ENCODE measurements around the gene ASPSCR1.

Gene ASPSCR1

GRCh38 chr17:81976332-81977210 is 858 bp upstream of the ASPSCR1 start:
- Histone ChIP-seq H3K4me3 (ENCODE audit: low read length in 2 of 2) (peak overlapping the region; percentile 79 to 88), H3K27ac (replicated peaks; ENCODE audit: low read length) (no peak overlapping the region), H2AK5ac (ENCODE audit: low read depth, low read length) (peak overlapping the region; percentile 99), H3K9ac (ENCODE audit: low read depth, low read length, poor library complexity) (peak overlapping the region; percentile 94), H3K79me1 (ENCODE audit: low read depth, low read length) (peaks cover 2% of the 10 kb centered on the region), H3K18ac (ENCODE audit: low read length) (peak overlapping the region; percentile 88), H4K91ac (ENCODE audit: low read depth, low read length, poor library complexity) (no peak overlapping the region), H3K23ac (ENCODE audit: low read depth, low read length, poor library complexity) (peak overlapping the region; percentile 98), H2BK12ac (ENCODE audit: low read length) (peak overlapping the region; percentile 73), H3K27me3 (ENCODE audit: control insufficient read depth in 3 of 3, insufficient read depth in 3 of 3, low read depth in 1 of 3, low read length in 3 of 3) (peaks cover 0 to 14% (median 0%) of the 10 kb centered on the region in 3 experiments), H2BK120ac (ENCODE audit: low read depth, low read length) (peak overlapping the region; percentile 72), H2BK5ac (ENCODE audit: low read length) (peak overlapping the region; percentile 95), H3K36me3 (replicated peaks in 1 of 2; ENCODE audit: control insufficient read depth in 2 of 2, insufficient read depth in 2 of 2, low read length in 2 of 2) (peaks cover 2 to 22% of the 10 kb centered on the region in 2 donors), H2AFZ (ENCODE audit: low read length) (peak overlapping the region; percentile 99), H3K9me3 (replicated peaks in 1 of 2; ENCODE audit: control insufficient read depth in 2 of 2, insufficient read depth in 1 of 2, low read depth in 1 of 2, low read length in 2 of 2) (peaks cover 3 to 10% of the 10 kb centered on the region in 2 donors), H2BK15ac (ENCODE audit: low read length) (peak overlapping the region; percentile 92), H3K4me1 (ENCODE audit: control insufficient read depth in 2 of 2, insufficient read depth in 1 of 2, low read depth in 1 of 2, low read length in 2 of 2) (peaks cover 8% of the 10 kb centered on the region in 2 donors), H4K8ac (ENCODE audit: low read depth, low read length) (peak overlapping the region; percentile 96), H3K4me2 (ENCODE audit: insufficient read depth, low read length, poor library complexity, severe bottlenecking) (peak overlapping the region; percentile 93), H3K4ac (ENCODE audit: low read length) (peak overlapping the region; percentile 93), H3K14ac (ENCODE audit: low read length) (peak overlapping the region; percentile 99)
- no CpG with 5 or more reads among the region's 30 CpGs for WGBS, 2 donors (ENCODE audit: extremely low coverage in 2 of 2, insufficient read length in 2 of 2, insufficient replicate concordance in 1 of 2)
- no peak for DNase-seq (ENCODE audit: low spot score)

DNA sequence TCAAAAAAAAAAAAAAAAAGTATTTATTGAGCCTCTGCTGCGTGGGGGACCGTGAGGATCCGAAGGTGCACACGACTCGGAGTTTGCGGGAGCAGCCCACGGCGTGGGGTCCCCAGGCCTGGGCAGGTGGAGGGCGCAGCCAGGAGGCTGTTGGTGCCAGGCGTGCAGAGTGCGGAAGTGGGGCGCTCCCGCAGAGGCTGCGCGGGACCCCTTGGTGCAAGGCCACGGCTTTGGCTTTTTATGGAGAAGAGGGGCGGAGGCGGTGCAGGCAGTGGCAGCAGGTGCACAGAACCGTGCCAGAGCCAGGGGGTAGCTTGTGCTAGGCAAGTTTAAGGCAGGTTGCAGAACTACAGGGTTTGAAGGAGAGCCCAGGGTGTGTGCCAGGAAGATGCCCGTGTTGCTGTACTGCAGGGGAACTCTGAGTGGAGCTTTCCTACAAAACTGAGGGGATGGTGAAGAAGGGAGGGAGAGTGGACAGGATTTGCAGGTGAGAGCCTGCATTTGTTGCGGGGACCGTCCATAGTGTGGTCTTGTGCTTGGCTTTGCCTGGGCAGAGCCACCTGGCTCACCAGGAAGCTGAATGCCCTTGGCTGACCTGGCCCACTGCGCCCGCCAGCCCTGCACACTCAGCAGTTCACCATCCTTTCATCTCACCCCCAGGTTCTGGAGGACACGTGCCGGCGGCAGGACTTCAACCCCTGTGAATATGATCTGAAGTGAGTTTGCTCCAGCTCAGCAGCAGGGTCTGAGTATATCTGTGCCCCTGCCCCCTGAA is 1.3 kb downstream of the ASPSCR1 start:
- H3K9me3 ChIP-seq (replicated peaks in 1 of 2; ENCODE audit: control insufficient read depth in 2 of 2, insufficient read depth in 1 of 2, low read depth in 1 of 2, low read length in 2 of 2), result peaks cover 0 to under 1% of the 10 kb centered on the region in 2 donors
- H3K4me3 ChIP-seq (ENCODE audit: low read length in 2 of 2), result peak overlapping the region; percentile 55 to 88
- H2BK5ac ChIP-seq (ENCODE audit: low read length), result no peak overlapping the region
- H3K23ac ChIP-seq (ENCODE audit: low read depth, low read length, poor library complexity), result no peak overlapping the region
- H3K4ac ChIP-seq (ENCODE audit: low read length), result no peak overlapping the region
- no peak for DNase-seq (ENCODE audit: low spot score)
- no CpG with 5 or more reads among the region's 27 CpGs for WGBS, 2 donors (ENCODE audit: extremely low coverage in 2 of 2, insufficient read length in 2 of 2, insufficient replicate concordance in 1 of 2)
- H3K4me1 ChIP-seq (ENCODE audit: control insufficient read depth in 2 of 2, insufficient read depth in 1 of 2, low read depth in 1 of 2, low read length in 2 of 2), result peaks cover 8% of the 10 kb centered on the region in 2 donors
- H2BK12ac ChIP-seq (ENCODE audit: low read length), result no peak overlapping the region
- peak overlapping the region; percentile 44 for H4K8ac ChIP-seq (ENCODE audit: low read depth, low read length)
- no peak overlapping the region for H2AFZ ChIP-seq (ENCODE audit: low read length)
- H3K4me2 ChIP-seq (ENCODE audit: insufficient read depth, low read length, poor library complexity, severe bottlenecking), result no peak overlapping the region
- peak overlapping the region; percentile 93 for H2AK5ac ChIP-seq (ENCODE audit: low read depth, low read length)
- no peak overlapping the region for H2BK120ac ChIP-seq (ENCODE audit: low read depth, low read length)
- H3K9ac ChIP-seq (ENCODE audit: low read depth, low read length, poor library complexity), result no peak overlapping the region
- peaks cover 4% of the 10 kb centered on the region for H3K79me1 ChIP-seq (ENCODE audit: low read depth, low read length)
- H3K36me3 ChIP-seq (replicated peaks in 1 of 2; ENCODE audit: control insufficient read depth in 2 of 2, insufficient read depth in 2 of 2, low read length in 2 of 2), result peaks cover 2 to 27% of the 10 kb centered on the region in 2 donors
- H3K14ac ChIP-seq (ENCODE audit: low read length), result no peak overlapping the region
- H3K18ac ChIP-seq (ENCODE audit: low read length), result no peak overlapping the region
- no peak overlapping the region for H4K91ac ChIP-seq (ENCODE audit: low read depth, low read length, poor library complexity)
- no peak overlapping the region for H3K27ac ChIP-seq (replicated peaks; ENCODE audit: low read length)
- no peak overlapping the region for H2BK15ac ChIP-seq (ENCODE audit: low read length)
- H3K27me3 ChIP-seq (ENCODE audit: control insufficient read depth in 3 of 3, insufficient read depth in 3 of 3, low read depth in 1 of 3, low read length in 3 of 3), result peaks cover 0 to 14% (median 0%) of the 10 kb centered on the region in 3 experiments

- H2BK5ac ChIP-seq (ENCODE audit: low read length), result no peak overlapping the region
- no peak overlapping the region for H3K14ac ChIP-seq (ENCODE audit: low read length)
- H4K91ac ChIP-seq (ENCODE audit: low read depth, low read length, poor library complexity), result no peak overlapping the region
- H3K18ac ChIP-seq (ENCODE audit: low read length), result no peak overlapping the region
- no peak overlapping the region for H3K23ac ChIP-seq (ENCODE audit: low read depth, low read length, poor library complexity)
- no CpG with 5 or more reads among the region's 4 CpGs for WGBS, 2 donors (ENCODE audit: extremely low coverage in 2 of 2, insufficient read length in 2 of 2, insufficient replicate concordance in 1 of 2)
- H2AFZ ChIP-seq (ENCODE audit: low read length), result no peak overlapping the region
- no peak overlapping the region for H3K27ac ChIP-seq (replicated peaks; ENCODE audit: low read length)
- peaks cover 8% of the 10 kb centered on the region in 2 donors for H3K4me1 ChIP-seq (ENCODE audit: control insufficient read depth in 2 of 2, insufficient read depth in 1 of 2, low read depth in 1 of 2, low read length in 2 of 2)
- no peak overlapping the region for H2BK120ac ChIP-seq (ENCODE audit: low read depth, low read length)
- H2AK5ac ChIP-seq (ENCODE audit: low read depth, low read length), result no peak overlapping the region
- H3K4ac ChIP-seq (ENCODE audit: low read length), result no peak overlapping the region
- peaks cover 0 to 12% (median 0%) of the 10 kb centered on the region in 3 experiments for H3K27me3 ChIP-seq (ENCODE audit: control insufficient read depth in 3 of 3, insufficient read depth in 3 of 3, low read depth in 1 of 3, low read length in 3 of 3)
- H3K9me3 ChIP-seq (replicated peaks in 1 of 2; ENCODE audit: control insufficient read depth in 2 of 2, insufficient read depth in 1 of 2, low read depth in 1 of 2, low read length in 2 of 2), result peaks cover 0 to 3% of the 10 kb centered on the region in 2 donors
- H3K9ac ChIP-seq (ENCODE audit: low read depth, low read length, poor library complexity), result no peak overlapping the region
- H3K36me3 ChIP-seq (replicated peaks in 1 of 2; ENCODE audit: control insufficient read depth in 2 of 2, insufficient read depth in 2 of 2, low read length in 2 of 2), result peaks cover 8 to 35% of the 10 kb centered on the region in 2 donors
- H3K4me2 ChIP-seq (ENCODE audit: insufficient read depth, low read length, poor library complexity, severe bottlenecking), result no peak overlapping the region
- no peak for DNase-seq (ENCODE audit: low spot score)
- H3K4me3 ChIP-seq (ENCODE audit: low read length in 2 of 2), result no peak overlapping the region
- H3K79me1 ChIP-seq (ENCODE audit: low read depth, low read length), result peaks cover 7% of the 10 kb centered on the region
- H4K8ac ChIP-seq (ENCODE audit: low read depth, low read length), result no peak overlapping the region
- no peak overlapping the region for H2BK15ac ChIP-seq (ENCODE audit: low read length)
- no peak overlapping the region for H2BK12ac ChIP-seq (ENCODE audit: low read length)
These were observed 2.7 kb downstream of the ASPSCR1 start for GRCh38 chr17:81980122-81980521.

Measured in neuronal stem cell (in vitro differentiated cells).